Sigmoid colon (tissue), 4 donors: ENCODE results near the gene ZNF420.

ENCODE experiments used
- EP300 ChIP-seq, 4 donors: sonication (generic); formaldehyde crosslinking; IDR thresholded peaks; one replicate each; pipeline ENCODE4 v1.6.1; 2017; ENCODE audit warnings: antibody characterized with exemption in 4 of 4
- POLR2A ChIP-seq, 2 donors: fragments of 450-650 bp; IDR thresholded peaks; one replicate each; pipeline ENCODE4 v1.6.1; 2016; ENCODE audit warnings: antibody characterized with exemption in 2 of 2, mild to moderate bottlenecking in 2 of 2, moderate library complexity in 2 of 2
- TF ChIP-seq, protein P1 (sequence below), 4 experiments: fragments of 450-650 bp in 3 of 4; fragments of 200-600 bp in 1 of 4; IDR thresholded peaks; one replicate each; pipeline ENCODE4 v1.5.1; 2016 to 2019; ENCODE audit warnings: antibody characterized with exemption in 4 of 4, mild to moderate bottlenecking in 3 of 4, moderate library complexity in 2 of 4

DNA sequence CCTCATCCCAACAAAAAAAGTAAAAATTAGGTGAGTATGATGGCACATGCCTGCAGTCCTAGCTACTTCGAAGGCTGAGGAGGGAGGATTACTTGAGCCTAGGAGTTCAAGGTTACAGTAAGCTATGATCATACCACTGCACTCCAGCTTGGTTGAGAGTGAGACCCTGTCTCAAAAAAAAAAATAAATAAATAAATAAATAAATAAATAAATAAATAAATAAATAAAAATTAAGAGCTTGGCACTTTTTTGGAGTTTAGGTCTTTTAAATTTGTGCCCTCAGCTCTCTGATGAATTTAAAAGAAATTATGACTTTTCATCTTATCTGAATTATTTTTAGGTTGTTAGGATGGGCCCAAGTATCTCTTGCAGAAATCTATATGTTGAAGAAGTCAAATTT lies 8.9 kb downstream of the ZNF420 start:
- TF ChIP-seq, protein P1, sequence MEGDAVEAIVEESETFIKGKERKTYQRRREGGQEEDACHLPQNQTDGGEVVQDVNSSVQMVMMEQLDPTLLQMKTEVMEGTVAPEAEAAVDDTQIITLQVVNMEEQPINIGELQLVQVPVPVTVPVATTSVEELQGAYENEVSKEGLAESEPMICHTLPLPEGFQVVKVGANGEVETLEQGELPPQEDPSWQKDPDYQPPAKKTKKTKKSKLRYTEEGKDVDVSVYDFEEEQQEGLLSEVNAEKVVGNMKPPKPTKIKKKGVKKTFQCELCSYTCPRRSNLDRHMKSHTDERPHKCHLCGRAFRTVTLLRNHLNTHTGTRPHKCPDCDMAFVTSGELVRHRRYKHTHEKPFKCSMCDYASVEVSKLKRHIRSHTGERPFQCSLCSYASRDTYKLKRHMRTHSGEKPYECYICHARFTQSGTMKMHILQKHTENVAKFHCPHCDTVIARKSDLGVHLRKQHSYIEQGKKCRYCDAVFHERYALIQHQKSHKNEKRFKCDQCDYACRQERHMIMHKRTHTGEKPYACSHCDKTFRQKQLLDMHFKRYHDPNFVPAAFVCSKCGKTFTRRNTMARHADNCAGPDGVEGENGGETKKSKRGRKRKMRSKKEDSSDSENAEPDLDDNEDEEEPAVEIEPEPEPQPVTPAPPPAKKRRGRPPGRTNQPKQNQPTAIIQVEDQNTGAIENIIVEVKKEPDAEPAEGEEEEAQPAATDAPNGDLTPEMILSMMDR (IDR thresholded peaks at IDR 0.05) = no peak
- TF ChIP-seq EP300 (IDR thresholded peaks at IDR 0.05) (no peak), POLR2A (IDR thresholded peaks at IDR 0.05) (no peak)
